ENCODE measurements around the gene ZFPM1.

DNA sequence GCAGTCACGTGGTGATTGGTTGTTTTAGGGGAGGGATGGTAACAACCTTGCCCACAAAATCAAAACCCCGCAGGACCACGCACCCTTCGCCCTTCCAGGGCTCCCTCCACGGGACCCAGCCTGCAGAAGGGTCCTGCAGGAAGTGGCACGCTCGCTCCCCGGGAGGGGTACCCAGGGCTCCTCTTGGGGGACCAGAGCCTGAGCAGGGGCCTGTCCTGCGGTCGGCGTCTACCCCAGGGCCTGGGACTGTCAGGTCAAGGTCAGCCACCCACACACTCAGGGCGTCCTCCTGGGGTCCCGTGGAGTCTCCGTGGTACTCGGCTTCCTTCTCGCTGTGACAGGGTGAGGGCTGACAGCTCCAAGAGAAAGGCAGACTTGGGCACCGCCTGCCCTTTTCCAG lies 36.4 kb upstream of the ZFPM1 start:
- TF ChIP-seq, protein P1, sequence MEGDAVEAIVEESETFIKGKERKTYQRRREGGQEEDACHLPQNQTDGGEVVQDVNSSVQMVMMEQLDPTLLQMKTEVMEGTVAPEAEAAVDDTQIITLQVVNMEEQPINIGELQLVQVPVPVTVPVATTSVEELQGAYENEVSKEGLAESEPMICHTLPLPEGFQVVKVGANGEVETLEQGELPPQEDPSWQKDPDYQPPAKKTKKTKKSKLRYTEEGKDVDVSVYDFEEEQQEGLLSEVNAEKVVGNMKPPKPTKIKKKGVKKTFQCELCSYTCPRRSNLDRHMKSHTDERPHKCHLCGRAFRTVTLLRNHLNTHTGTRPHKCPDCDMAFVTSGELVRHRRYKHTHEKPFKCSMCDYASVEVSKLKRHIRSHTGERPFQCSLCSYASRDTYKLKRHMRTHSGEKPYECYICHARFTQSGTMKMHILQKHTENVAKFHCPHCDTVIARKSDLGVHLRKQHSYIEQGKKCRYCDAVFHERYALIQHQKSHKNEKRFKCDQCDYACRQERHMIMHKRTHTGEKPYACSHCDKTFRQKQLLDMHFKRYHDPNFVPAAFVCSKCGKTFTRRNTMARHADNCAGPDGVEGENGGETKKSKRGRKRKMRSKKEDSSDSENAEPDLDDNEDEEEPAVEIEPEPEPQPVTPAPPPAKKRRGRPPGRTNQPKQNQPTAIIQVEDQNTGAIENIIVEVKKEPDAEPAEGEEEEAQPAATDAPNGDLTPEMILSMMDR (conservative IDR thresholded peaks at IDR 0.05 in 1 of 2, IDR thresholded peaks at IDR 0.05 in 1 of 2; ENCODE audit: extremely low read depth in 1 of 2, insufficient read depth in 1 of 2, low read depth in 1 of 2, low read length in 2 of 2) = no peak
- TF ChIP-seq EZH2 (IDR thresholded peaks at IDR 0.05; ENCODE audit: borderline replicate concordance, low read length) = no peak
